ENCODE measurements around the gene THBS2. TPM values are rescaled to one million over a fixed set of nuclear protein-coding genes. Genes with fewer than 3 reads are reported as not detected.

Gene THBS2
- total RNA-seq, 4 donors from 2014 or later, result 80.9 to 149 (median 107) TPM

- TF ChIP-seq POLR2AphosphoS5 (IDR thresholded peaks at IDR 0.05) (no peak), EP300 (IDR thresholded peaks at IDR 0.05) (no peak)
- H3K4me3 ChIP-seq, result no peak overlapping the region
- no peak overlapping the region for H3K27ac ChIP-seq
- peaks cover 5% of the 10 kb centered on the region for H3K4me1 ChIP-seq
- DNase-seq (ENCODE audit: low spot score in 2 of 2), result no peak
- no peaks in the 10 kb centered on the region for H3K27me3 ChIP-seq
- H3K9me3 ChIP-seq, result no peaks in the 10 kb centered on the region
- H3K36me3 ChIP-seq, result no peaks in the 10 kb centered on the region
These were observed 46.2 kb downstream of the THBS2 start for GRCh38 chr6:169207482-169207881.

GRCh38 chr6:169205176-169206160, 48.2 kb downstream of the THBS2 start:
- 68% methylated on average over 2 of the region's 6 CpGs for WGBS
- Histone ChIP-seq H3K27ac (no peak overlapping the region), H3K4me1 (peaks cover 3% of the 10 kb centered on the region), H3K9me3 (no peaks in the 10 kb centered on the region), H3K36me3 (no peaks in the 10 kb centered on the region), H3K4me3 (no peak overlapping the region), H3K27me3 (no peaks in the 10 kb centered on the region)
- TF ChIP-seq POLR2A (IDR thresholded peaks at IDR 0.05), result no peak
- TF ChIP-seq EP300 (IDR thresholded peaks at IDR 0.05), result no peak
- TF ChIP-seq POLR2AphosphoS5 (IDR thresholded peaks at IDR 0.05), result no peak
- TF ChIP-seq CTCF (IDR thresholded peaks at IDR 0.05), result no peak
- DNase-seq (ENCODE audit: low spot score in 2 of 2), result no peak

- Histone ChIP-seq H3K4me3 (no peak overlapping the region), H3K27me3 (no peaks in the 10 kb centered on the region), H3K9me3 (no peaks in the 10 kb centered on the region), H3K36me3 (no peaks in the 10 kb centered on the region), H3K27ac (no peak overlapping the region), H3K4me1 (peaks cover 3% of the 10 kb centered on the region)
- 68% methylated on average over 2 of the region's 2 CpGs for WGBS
- DNase-seq (ENCODE audit: low spot score in 2 of 2), result no peak
- TF ChIP-seq CTCF (IDR thresholded peaks at IDR 0.05) (no peak), POLR2A (IDR thresholded peaks at IDR 0.05) (no peak), EP300 (IDR thresholded peaks at IDR 0.05) (no peak), POLR2AphosphoS5 (IDR thresholded peaks at IDR 0.05) (no peak)
These were observed 49.5 kb downstream of the THBS2 start for GRCh38 chr6:169204167-169204566.

- Histone ChIP-seq H3K27me3 (no peaks in the 10 kb centered on the region), H3K9me3 (no peaks in the 10 kb centered on the region), H3K4me3 (no peak overlapping the region), H3K4me1 (peaks cover 3% of the 10 kb centered on the region), H3K27ac (no peak overlapping the region), H3K36me3 (no peaks in the 10 kb centered on the region)
- no peak for TF ChIP-seq POLR2AphosphoS5 (IDR thresholded peaks at IDR 0.05)
- no peak for TF ChIP-seq POLR2A (IDR thresholded peaks at IDR 0.05)
- TF ChIP-seq CTCF (IDR thresholded peaks at IDR 0.05), result no peak
- TF ChIP-seq EP300 (IDR thresholded peaks at IDR 0.05), result no peak
- WGBS, result 98% methylated on average over 12 of the region's 12 CpGs
- no peak for DNase-seq (ENCODE audit: low spot score in 2 of 2)
These were observed 51.7 kb downstream of the THBS2 start for GRCh38 chr6:169201985-169202384.

- no peak for TF ChIP-seq POLR2AphosphoS5 (IDR thresholded peaks at IDR 0.05)
- TF ChIP-seq EP300 (IDR thresholded peaks at IDR 0.05), result no peak
- TF ChIP-seq CTCF (IDR thresholded peaks at IDR 0.05), result no peak
- no peak for TF ChIP-seq POLR2A (IDR thresholded peaks at IDR 0.05)
- 58% methylated on average over 9 of the region's 11 CpGs for WGBS
- Histone ChIP-seq H3K27me3 (no peaks in the 10 kb centered on the region), H3K27ac (no peak overlapping the region), H3K4me3 (no peak overlapping the region), H3K9me3 (no peaks in the 10 kb centered on the region), H3K4me1 (peaks cover 3% of the 10 kb centered on the region), H3K36me3 (no peaks in the 10 kb centered on the region)
- no peak for DNase-seq (ENCODE audit: low spot score in 2 of 2)
These were observed 52.6 kb downstream of the THBS2 start for GRCh38 chr6:169200893-169201514.
